HCT116 (cell line): ENCODE results near the gene TMEM132D.

Experiments
- CEBPB ChIP-seq: IDR thresholded peaks from 2 replicates; pipeline ENCODE4 v1.6.1; 2012; ENCODE audit warnings: low read depth
- ELF1 ChIP-seq: IDR thresholded peaks from 2 replicates; pipeline ENCODE4 v1.6.1; 2012; ENCODE audit warnings: low read depth, borderline replicate concordance
- EZH2 ChIP-seq: fragments of 200-600 bp; sonication (generic); IDR thresholded peaks from 2 replicates; pipeline ENCODE4 v1.6.1; 2017; ENCODE audit warnings: antibody characterized with exemption, mixed run types
- EZH2phosphoT487 ChIP-seq: fragments of 200-600 bp; IDR thresholded peaks from 2 replicates; pipeline ENCODE4 v1.6.1; 2018; ENCODE audit warnings: antibody characterized with exemption, borderline replicate concordance
- FOSL1 ChIP-seq: IDR thresholded peaks from 2 replicates; pipeline ENCODE4 v1.6.1; 2012; ENCODE audit warnings: low read depth
- POLR2A ChIP-seq: IDR thresholded peaks from 2 replicates; pipeline ENCODE4 v1.7.0; 2011; ENCODE audit warnings: borderline replicate concordance; ENCODE audit not compliant: insufficient read depth, insufficient read length; ENCODE audit errors: extremely low read depth
- POLR2AphosphoS5 ChIP-seq: IDR thresholded peaks from 2 replicates; pipeline ENCODE4 v1.6.1; 2011; ENCODE audit warnings: mild to moderate bottlenecking, low read depth, low read length, moderate library complexity
- RAD21 ChIP-seq: IDR thresholded peaks from 2 replicates; pipeline ENCODE4 v1.6.1; 2012; ENCODE audit warnings: low read depth, mild to moderate bottlenecking
- YY1 ChIP-seq: IDR thresholded peaks from 2 replicates; pipeline ENCODE4 v1.6.1; 2011; ENCODE audit warnings: low read length, low read depth, moderate library complexity, mild to moderate bottlenecking; ENCODE audit not compliant: insufficient replicate concordance; ENCODE audit errors: extremely low read depth
- ZNF274 ChIP-seq: fragments of 200-500 bp; sonication (Bioruptor generic); IDR thresholded peaks from 2 replicates; pipeline ENCODE4 v1.6.1; 2014; ENCODE audit warnings: mild to moderate bottlenecking, low read depth, low read length, inconsistent platforms
- TF ChIP-seq, protein P1 (sequence below), 3 experiments: fragments of 200-600 bp in 1 of 3; sonication (generic) in 1 of 3; IDR thresholded peaks in 2 of 3; conservative IDR thresholded peaks in 1 of 3; 2 replicates each; pipeline ENCODE4 v1.5.1; 2012 to 2017; ENCODE audit warnings: low read depth in 2 of 3, low read length in 2 of 3, antibody characterized with exemption in 1 of 3, borderline replicate concordance in 1 of 3, control low read depth in 1 of 3, mild to moderate bottlenecking in 1 of 3, mixed read lengths in 1 of 3, mixed run types in 1 of 3, moderate library complexity in 1 of 3; ENCODE audit not compliant: insufficient read depth in 1 of 3
- TF ChIP-seq, protein P2 (sequence below): IDR thresholded peaks from 2 replicates; pipeline ENCODE4 v1.6.1; 2012
- TF ChIP-seq, protein P3 (sequence below): IDR thresholded peaks from 2 replicates; pipeline ENCODE4 v1.6.1; 2012; ENCODE audit warnings: low read depth

DNA sequence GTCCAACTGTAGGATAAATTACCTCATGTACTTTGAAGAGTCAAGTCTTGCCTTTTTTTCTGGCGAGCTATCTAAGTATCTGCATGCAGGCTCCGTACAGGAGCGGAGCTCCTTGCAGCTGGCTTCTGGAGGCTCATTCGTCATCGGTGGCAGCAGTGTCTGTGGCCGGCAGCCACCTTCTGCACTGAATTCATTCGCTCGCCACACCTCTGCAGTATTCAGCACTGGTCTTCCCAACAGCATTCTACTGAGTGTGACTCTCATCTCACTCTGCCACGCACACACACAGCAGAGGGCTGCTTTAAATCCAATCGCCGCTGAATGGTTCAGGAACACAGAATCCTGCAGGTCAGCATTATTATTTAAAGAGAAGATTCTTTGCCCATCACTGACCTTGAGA is 850.6 kb downstream of the TMEM132D start:
- TF ChIP-seq, protein P1, sequence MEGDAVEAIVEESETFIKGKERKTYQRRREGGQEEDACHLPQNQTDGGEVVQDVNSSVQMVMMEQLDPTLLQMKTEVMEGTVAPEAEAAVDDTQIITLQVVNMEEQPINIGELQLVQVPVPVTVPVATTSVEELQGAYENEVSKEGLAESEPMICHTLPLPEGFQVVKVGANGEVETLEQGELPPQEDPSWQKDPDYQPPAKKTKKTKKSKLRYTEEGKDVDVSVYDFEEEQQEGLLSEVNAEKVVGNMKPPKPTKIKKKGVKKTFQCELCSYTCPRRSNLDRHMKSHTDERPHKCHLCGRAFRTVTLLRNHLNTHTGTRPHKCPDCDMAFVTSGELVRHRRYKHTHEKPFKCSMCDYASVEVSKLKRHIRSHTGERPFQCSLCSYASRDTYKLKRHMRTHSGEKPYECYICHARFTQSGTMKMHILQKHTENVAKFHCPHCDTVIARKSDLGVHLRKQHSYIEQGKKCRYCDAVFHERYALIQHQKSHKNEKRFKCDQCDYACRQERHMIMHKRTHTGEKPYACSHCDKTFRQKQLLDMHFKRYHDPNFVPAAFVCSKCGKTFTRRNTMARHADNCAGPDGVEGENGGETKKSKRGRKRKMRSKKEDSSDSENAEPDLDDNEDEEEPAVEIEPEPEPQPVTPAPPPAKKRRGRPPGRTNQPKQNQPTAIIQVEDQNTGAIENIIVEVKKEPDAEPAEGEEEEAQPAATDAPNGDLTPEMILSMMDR (IDR thresholded peaks at IDR 0.05 in 2 of 3, conservative IDR thresholded peaks at IDR 0.05 in 1 of 3; ENCODE audit: borderline replicate concordance in 1 of 3, insufficient read depth in 1 of 3, low read depth in 2 of 3, low read length in 2 of 3): no peak
- TF ChIP-seq CEBPB (no peak), RAD21 (no peak), FOSL1 (no peak), EZH2phosphoT487 (no peak), POLR2AphosphoS5 (no peak), EZH2 (no peak), YY1 (no peak), POLR2A (no peak), ELF1 (no peak), ZNF274 (no peak)
- TF ChIP-seq, protein P2, sequence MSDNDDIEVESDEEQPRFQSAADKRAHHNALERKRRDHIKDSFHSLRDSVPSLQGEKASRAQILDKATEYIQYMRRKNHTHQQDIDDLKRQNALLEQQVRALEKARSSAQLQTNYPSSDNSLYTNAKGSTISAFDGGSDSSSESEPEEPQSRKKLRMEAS: no peak
- TF ChIP-seq, protein P3, sequence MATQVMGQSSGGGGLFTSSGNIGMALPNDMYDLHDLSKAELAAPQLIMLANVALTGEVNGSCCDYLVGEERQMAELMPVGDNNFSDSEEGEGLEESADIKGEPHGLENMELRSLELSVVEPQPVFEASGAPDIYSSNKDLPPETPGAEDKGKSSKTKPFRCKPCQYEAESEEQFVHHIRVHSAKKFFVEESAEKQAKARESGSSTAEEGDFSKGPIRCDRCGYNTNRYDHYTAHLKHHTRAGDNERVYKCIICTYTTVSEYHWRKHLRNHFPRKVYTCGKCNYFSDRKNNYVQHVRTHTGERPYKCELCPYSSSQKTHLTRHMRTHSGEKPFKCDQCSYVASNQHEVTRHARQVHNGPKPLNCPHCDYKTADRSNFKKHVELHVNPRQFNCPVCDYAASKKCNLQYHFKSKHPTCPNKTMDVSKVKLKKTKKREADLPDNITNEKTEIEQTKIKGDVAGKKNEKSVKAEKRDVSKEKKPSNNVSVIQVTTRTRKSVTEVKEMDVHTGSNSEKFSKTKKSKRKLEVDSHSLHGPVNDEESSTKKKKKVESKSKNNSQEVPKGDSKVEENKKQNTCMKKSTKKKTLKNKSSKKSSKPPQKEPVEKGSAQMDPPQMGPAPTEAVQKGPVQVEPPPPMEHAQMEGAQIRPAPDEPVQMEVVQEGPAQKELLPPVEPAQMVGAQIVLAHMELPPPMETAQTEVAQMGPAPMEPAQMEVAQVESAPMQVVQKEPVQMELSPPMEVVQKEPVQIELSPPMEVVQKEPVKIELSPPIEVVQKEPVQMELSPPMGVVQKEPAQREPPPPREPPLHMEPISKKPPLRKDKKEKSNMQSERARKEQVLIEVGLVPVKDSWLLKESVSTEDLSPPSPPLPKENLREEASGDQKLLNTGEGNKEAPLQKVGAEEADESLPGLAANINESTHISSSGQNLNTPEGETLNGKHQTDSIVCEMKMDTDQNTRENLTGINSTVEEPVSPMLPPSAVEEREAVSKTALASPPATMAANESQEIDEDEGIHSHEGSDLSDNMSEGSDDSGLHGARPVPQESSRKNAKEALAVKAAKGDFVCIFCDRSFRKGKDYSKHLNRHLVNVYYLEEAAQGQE: no peak
